Measurements from ENCODE around the gene PLOD2. TPM values are rescaled to one million over a fixed set of nuclear protein-coding genes. Genes with fewer than 3 reads are reported as not detected.
A peak's percentile ranks its signal among the peaks of the same experiment; 100 is the strongest.

Gene PLOD2
- polyA plus RNA-seq, 1 experiment: 33.2 TPM

DNA sequence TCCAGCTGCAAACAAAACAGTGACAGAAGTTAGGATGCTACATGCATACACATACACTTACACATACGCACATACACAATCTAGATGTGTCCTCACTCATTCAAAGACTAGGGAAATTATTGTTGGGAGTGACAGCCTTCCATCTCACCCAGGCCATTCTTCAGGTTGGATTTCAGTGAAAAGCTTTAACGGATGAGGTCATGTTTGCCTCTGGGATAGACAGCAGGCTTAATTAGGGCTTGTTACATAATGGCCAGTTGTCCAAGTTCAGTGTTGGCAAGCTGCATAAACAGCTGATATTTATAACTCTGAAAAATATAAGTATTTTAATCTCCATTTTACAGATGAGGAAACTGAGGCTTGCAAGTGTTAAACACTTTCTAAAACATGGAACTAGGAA lies 35.8 kb upstream of the PLOD2 start:
- DNase-seq (ENCODE audit: low read depth): no peak
- CTCF ChIA-PET: interaction anchor here (3.2 kb wide), 1 partner anchor 130 kb away, joined by 14 read pairs; no protein-coding TSS in a partner anchor
- H3K4me3 ChIP-seq (ENCODE audit: low read depth, low read length): no peak overlapping the region
- TF ChIP-seq, protein P1, sequence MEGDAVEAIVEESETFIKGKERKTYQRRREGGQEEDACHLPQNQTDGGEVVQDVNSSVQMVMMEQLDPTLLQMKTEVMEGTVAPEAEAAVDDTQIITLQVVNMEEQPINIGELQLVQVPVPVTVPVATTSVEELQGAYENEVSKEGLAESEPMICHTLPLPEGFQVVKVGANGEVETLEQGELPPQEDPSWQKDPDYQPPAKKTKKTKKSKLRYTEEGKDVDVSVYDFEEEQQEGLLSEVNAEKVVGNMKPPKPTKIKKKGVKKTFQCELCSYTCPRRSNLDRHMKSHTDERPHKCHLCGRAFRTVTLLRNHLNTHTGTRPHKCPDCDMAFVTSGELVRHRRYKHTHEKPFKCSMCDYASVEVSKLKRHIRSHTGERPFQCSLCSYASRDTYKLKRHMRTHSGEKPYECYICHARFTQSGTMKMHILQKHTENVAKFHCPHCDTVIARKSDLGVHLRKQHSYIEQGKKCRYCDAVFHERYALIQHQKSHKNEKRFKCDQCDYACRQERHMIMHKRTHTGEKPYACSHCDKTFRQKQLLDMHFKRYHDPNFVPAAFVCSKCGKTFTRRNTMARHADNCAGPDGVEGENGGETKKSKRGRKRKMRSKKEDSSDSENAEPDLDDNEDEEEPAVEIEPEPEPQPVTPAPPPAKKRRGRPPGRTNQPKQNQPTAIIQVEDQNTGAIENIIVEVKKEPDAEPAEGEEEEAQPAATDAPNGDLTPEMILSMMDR (IDR thresholded peaks at IDR 0.05; ENCODE audit: insufficient read depth, low read depth, low read length): no peak
- POLR2A ChIA-PET: no interaction called here
- H3K27me3 ChIP-seq (ENCODE audit: control insufficient read depth, insufficient read depth, low read length): no peaks in the 10 kb centered on the region
- H3K36me3 ChIP-seq (ENCODE audit: control insufficient read depth, insufficient read depth, low read length): peaks cover 4% of the 10 kb centered on the region

GRCh38 chr3:146195605-146196004 lies 34.6 kb upstream of the PLOD2 start:
- CTCF ChIA-PET: interaction anchor here (3.2 kb wide), 1 partner anchor 132 kb away, joined by 14 read pairs; no protein-coding TSS in a partner anchor
- Histone ChIP-seq H3K4me3 (ENCODE audit: low read depth, low read length) (no peak overlapping the region), H3K27me3 (ENCODE audit: control insufficient read depth, insufficient read depth, low read length) (no peaks in the 10 kb centered on the region), H3K36me3 (ENCODE audit: control insufficient read depth, insufficient read depth, low read length) (peaks cover 4% of the 10 kb centered on the region)
- DNase-seq (ENCODE audit: low read depth): no peak
- POLR2A ChIA-PET: no interaction called here
- TF ChIP-seq, protein P1 (IDR thresholded peaks at IDR 0.05; ENCODE audit: insufficient read depth, low read depth, low read length): no peak

GRCh38 chr3:146195030-146195429 lies 34.0 kb upstream of the PLOD2 start:
- CTCF ChIA-PET: interaction anchor here (3.2 kb wide), 1 partner anchor 132 kb away, joined by 14 read pairs; no protein-coding TSS in a partner anchor
- Histone ChIP-seq H3K36me3 (ENCODE audit: control insufficient read depth, insufficient read depth, low read length) (peaks cover 4% of the 10 kb centered on the region), H3K27me3 (ENCODE audit: control insufficient read depth, insufficient read depth, low read length) (no peaks in the 10 kb centered on the region), H3K4me3 (ENCODE audit: low read depth, low read length) (no peak overlapping the region)
- no peak for DNase-seq (ENCODE audit: low read depth)
- TF ChIP-seq, protein P1 (IDR thresholded peaks at IDR 0.05; ENCODE audit: insufficient read depth, low read depth, low read length): no peak
- POLR2A ChIA-PET: no interaction called here

GRCh38 chr3:146191051-146191450 lies 30.1 kb upstream of the PLOD2 start:
- no peaks in the 10 kb centered on the region for H3K27me3 ChIP-seq (ENCODE audit: control insufficient read depth, insufficient read depth, low read length)
- H3K4me3 ChIP-seq (ENCODE audit: low read depth, low read length): no peak overlapping the region
- CTCF ChIA-PET: interaction anchor here (1.0 to 5.1 kb wide), 9 partner anchors 18 to 389 kb away, joined by 3 to 133 read pairs (median 5); no protein-coding TSS in a partner anchor
- no peak for DNase-seq (ENCODE audit: low read depth)
- TF ChIP-seq, protein P1 (IDR thresholded peaks at IDR 0.05; ENCODE audit: insufficient read depth, low read depth, low read length): no peak
- POLR2A ChIA-PET: interaction anchor here (0.7 kb wide), 1 partner anchor 139 kb away, joined by 3 read pairs; no protein-coding TSS in a partner anchor
- peaks cover 4% of the 10 kb centered on the region for H3K36me3 ChIP-seq (ENCODE audit: control insufficient read depth, insufficient read depth, low read length)

- TF ChIP-seq, protein P1 (IDR thresholded peaks at IDR 0.05; ENCODE audit: insufficient read depth, low read depth, low read length): peak; percentile 76
- ChIA-PET CTCF (interaction anchor here (0.7 to 5.1 kb wide), 34 partner anchors 8 to 414 kb away, joined by 3 to 133 read pairs (median 4); partner anchors contain the start of gene PLOD2), POLR2A (interaction anchor here (1.1 kb wide), 1 partner anchor 137 kb away, joined by 5 read pairs; no protein-coding TSS in a partner anchor)
- no peak for DNase-seq (ENCODE audit: low read depth)
- H3K27me3 ChIP-seq (ENCODE audit: control insufficient read depth, insufficient read depth, low read length): no peaks in the 10 kb centered on the region
- H3K4me3 ChIP-seq (ENCODE audit: low read depth, low read length): no peak overlapping the region
- H3K36me3 ChIP-seq (ENCODE audit: control insufficient read depth, insufficient read depth, low read length): no peaks in the 10 kb centered on the region
Measured at GRCh38 chr3:146189519-146190173, 28.7 kb upstream of the PLOD2 start.
